ENCODE results near the gene EPN2.

EPN2 gene

GRCh38 chr17:19316761-19317358 is 79.7 kb downstream of the EPN2 start:
- no peak for TF ChIP-seq CTCF (IDR thresholded peaks at IDR 0.05; ENCODE audit: control insufficient read depth, extremely low read depth, insufficient read depth)
- no peak overlapping the region for H3K4me3 ChIP-seq (ENCODE audit: low read depth, low read length)
- DNase-seq (ENCODE audit: low read depth), result no peak

- H3K4me3 ChIP-seq (ENCODE audit: low read depth, low read length), result no peak overlapping the region
- no peak for DNase-seq (ENCODE audit: low read depth)
Measured at GRCh38 chr17:19317359-19318095, 80.4 kb downstream of the EPN2 start.

GRCh38 chr17:19318611-19319010 is 81.4 kb downstream of the EPN2 start:
- no peak overlapping the region for H3K4me3 ChIP-seq (ENCODE audit: low read depth, low read length)
- TF ChIP-seq CTCF (IDR thresholded peaks at IDR 0.05; ENCODE audit: control insufficient read depth, extremely low read depth, insufficient read depth), result no peak
- no peak for DNase-seq (ENCODE audit: low read depth)

More at GRCh38 chr17:19317359-19318095, 80.4 kb downstream of the EPN2 start:
- TF ChIP-seq CTCF (IDR thresholded peaks at IDR 0.05; ENCODE audit: control insufficient read depth, extremely low read depth, insufficient read depth), result no peak

GRCh38 chr17:19319771-19320505 is 82.8 kb downstream of the EPN2 start:
- H3K4me3 ChIP-seq (ENCODE audit: low read depth, low read length), result no peak overlapping the region
- TF ChIP-seq CTCF (IDR thresholded peaks at IDR 0.05; ENCODE audit: control insufficient read depth, extremely low read depth, insufficient read depth), result no peak
- no peak for DNase-seq (ENCODE audit: low read depth)

- no peak for DNase-seq (ENCODE audit: low read depth)
- no peak for TF ChIP-seq CTCF (IDR thresholded peaks at IDR 0.05; ENCODE audit: control insufficient read depth, extremely low read depth, insufficient read depth)
Measured at GRCh38 chr17:19320876-19321275, 83.7 kb downstream of the EPN2 start.

GRCh38 chr17:19321481-19322128 is 84.4 kb downstream of the EPN2 start:
- no peak for TF ChIP-seq CTCF (IDR thresholded peaks at IDR 0.05; ENCODE audit: control insufficient read depth, extremely low read depth, insufficient read depth)
- H3K4me3 ChIP-seq (ENCODE audit: low read depth, low read length), result no peak overlapping the region
- no peak for DNase-seq (ENCODE audit: low read depth)

More at GRCh38 chr17:19320876-19321275, 83.7 kb downstream of the EPN2 start:
- H3K4me3 ChIP-seq (ENCODE audit: low read depth, low read length), result no peak overlapping the region

Data from LNCaP clone FGC (cell line).